ENCODE results near the gene NOPCHAP1. TPM values are rescaled to one million over a fixed set of nuclear protein-coding genes. Genes with fewer than 3 reads are reported as not detected.
A peak's percentile ranks its signal among the peaks of the same experiment; 100 is the strongest.
"Not testable (repeated sequence)": the region's sequence is repeated elsewhere in the genome, so short reads cannot be mapped to it uniquely, and the experiment has no call there.

NOPCHAP1 gene
- total RNA-seq, result 10.6 TPM

GRCh38 chr12:104986022-104986941 lies at the start of gene NOPCHAP1:
TSS of gene NOPCHAP1 (plus strand) at chr12:104986316. CDS start at chr12:104986353, 37 bp downstream.
- peak; percentile 100 for ATAC-seq
- intact Hi-C loops (cut with DNase I), result no loop called here

GRCh38 chr12:104938371-104938770 lies 47.7 kb upstream of the NOPCHAP1 start:
- intact Hi-C loops (cut with DNase I), result no loop called here
- DNase-seq (ENCODE audit: low spot score) (no peak), ATAC-seq (peak; percentile 96)

More at GRCh38 chr12:104986022-104986941, at the start of gene NOPCHAP1:
- DNase-seq (ENCODE audit: low spot score), result peak; percentile 96

GRCh38 chr12:104939089-104939488 lies 47.0 kb upstream of the NOPCHAP1 start:
- intact Hi-C loops (cut with DNase I), result no loop called here
- no peak for DNase-seq (ENCODE audit: low spot score)
- no peak for ATAC-seq

GRCh38 chr12:104941454-104941853 lies 44.7 kb upstream of the NOPCHAP1 start:
- ATAC-seq, result no peak
- intact Hi-C loops (cut with DNase I), result no loop called here
- no peak for DNase-seq (ENCODE audit: low spot score)

- ATAC-seq, result no peak
- DNase-seq (ENCODE audit: low spot score), result no peak
- intact Hi-C loops (cut with DNase I), result no loop called here
Measured at GRCh38 chr12:104942075-104942474, 44.0 kb upstream of the NOPCHAP1 start.

GRCh38 chr12:104943401-104943800 lies 42.7 kb upstream of the NOPCHAP1 start:
- ATAC-seq; intact Hi-C loops (cut with DNase I); DNase-seq (ENCODE audit: low spot score): not testable (repeated sequence)

- intact Hi-C loops (cut with DNase I), result no loop called here
- no peak for DNase-seq (ENCODE audit: low spot score)
- ATAC-seq, result no peak
Measured at GRCh38 chr12:104944252-104944651, 41.9 kb upstream of the NOPCHAP1 start.

GRCh38 chr12:104948716-104949115 lies 37.4 kb upstream of the NOPCHAP1 start:
- ATAC-seq; DNase-seq (ENCODE audit: low spot score); intact Hi-C loops (cut with DNase I): not testable (repeated sequence)

- ATAC-seq (no peak), DNase-seq (ENCODE audit: low spot score) (no peak)
- intact Hi-C loops (cut with DNase I), result no loop called here
Measured at GRCh38 chr12:104951759-104952509, 34.2 kb upstream of the NOPCHAP1 start.

- intact Hi-C loops (cut with DNase I), result no loop called here
- ATAC-seq (no peak), DNase-seq (ENCODE audit: low spot score) (no peak)
Measured at GRCh38 chr12:104952816-104953215, 33.3 kb upstream of the NOPCHAP1 start.

GRCh38 chr12:104953323-104953722 lies 32.8 kb upstream of the NOPCHAP1 start:
- intact Hi-C loops (cut with DNase I), result no loop called here
- ATAC-seq, result no peak

GRCh38 chr12:104955703-104956102 lies 30.4 kb upstream of the NOPCHAP1 start:
- ATAC-seq, result no peak

More at GRCh38 chr12:104953323-104953722, 32.8 kb upstream of the NOPCHAP1 start:
- no peak for DNase-seq (ENCODE audit: low spot score)

GRCh38 chr12:104956870-104957718 lies 29.0 kb upstream of the NOPCHAP1 start:
- DNase-seq (ENCODE audit: low spot score) (no peak), ATAC-seq (no peak)
- intact Hi-C loops (cut with DNase I), result no loop called here

More at GRCh38 chr12:104955703-104956102, 30.4 kb upstream of the NOPCHAP1 start:
- no peak for DNase-seq (ENCODE audit: low spot score)
- intact Hi-C loops (cut with DNase I), result no loop called here

- intact Hi-C loops (cut with DNase I), result no loop called here
- DNase-seq (ENCODE audit: low spot score) (no peak), ATAC-seq (peak; percentile 11)
Measured at GRCh38 chr12:104957719-104958000, 28.5 kb upstream of the NOPCHAP1 start.

GRCh38 chr12:104958001-104958804 lies 27.9 kb upstream of the NOPCHAP1 start, which contains the start of gene SLC41A2:
TSS of gene SLC41A2 (minus strand) at chr12:104958290. CDS start at chr12:104928527, 29,763 bp downstream.
- ATAC-seq, result peak; percentile 92
- DNase-seq (ENCODE audit: low spot score), result peak; percentile 85
- intact Hi-C loops (cut with DNase I), result no loop called here

- intact Hi-C loops (cut with DNase I), result no loop called here
- peak; percentile 14 for ATAC-seq
- DNase-seq (ENCODE audit: low spot score), result no peak
Measured at GRCh38 chr12:104958805-104959334, 27.2 kb upstream of the NOPCHAP1 start.

GRCh38 chr12:104959335-104959841 lies 26.7 kb upstream of the NOPCHAP1 start:
- DNase-seq (ENCODE audit: low spot score), result no peak
- intact Hi-C loops (cut with DNase I), result no loop called here
- ATAC-seq, result peak; percentile 42

- intact Hi-C loops (cut with DNase I), result no loop called here
- ATAC-seq (no peak), DNase-seq (ENCODE audit: low spot score) (no peak)
Measured at GRCh38 chr12:104960464-104960863, 25.7 kb upstream of the NOPCHAP1 start.

All from sciatic nerve (tissue), 2 donors.